NCI-H69 (cell line): Measurements from ENCODE around the gene TSPAN8.
"Not testable (repeated sequence)": the region's sequence is repeated elsewhere in the genome, so short reads cannot be mapped to it uniquely, and the experiment has no call there.

Experiments used
- DNase-seq: peaks from one replicate; lab custom pipeline; 2025; lab: John Stamatoyannopoulos, UW

TSPAN8 gene

DNA sequence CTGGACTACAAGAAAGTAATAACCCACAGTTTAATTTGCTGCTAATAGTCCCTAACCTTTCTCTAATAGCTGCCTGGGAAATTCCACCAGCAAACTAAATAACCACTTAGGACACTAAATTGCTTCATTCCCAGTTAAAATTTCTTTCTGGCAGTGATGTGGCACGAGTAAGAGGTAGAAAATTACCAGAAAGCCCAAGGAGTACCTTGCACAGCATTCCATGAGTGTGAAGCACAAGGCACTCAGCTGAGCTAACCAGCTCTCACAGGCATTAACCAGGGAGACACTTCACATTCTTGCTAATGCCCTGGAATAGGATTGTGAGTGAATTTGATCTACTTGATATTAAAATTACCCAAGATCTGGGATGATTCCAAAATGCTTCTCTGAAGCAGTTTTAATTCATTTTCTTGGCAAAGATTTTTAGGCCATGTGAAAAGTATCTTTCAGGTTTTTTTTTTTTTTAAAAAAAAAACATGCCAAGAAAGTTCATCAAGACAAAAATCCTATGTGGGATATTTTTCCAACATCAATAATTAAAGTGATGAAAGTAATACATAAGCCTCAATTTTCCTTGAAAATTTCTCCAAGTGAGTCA, 29.5 kb downstream of the TSPAN8 start:
- no peak for DNase-seq

DNA sequence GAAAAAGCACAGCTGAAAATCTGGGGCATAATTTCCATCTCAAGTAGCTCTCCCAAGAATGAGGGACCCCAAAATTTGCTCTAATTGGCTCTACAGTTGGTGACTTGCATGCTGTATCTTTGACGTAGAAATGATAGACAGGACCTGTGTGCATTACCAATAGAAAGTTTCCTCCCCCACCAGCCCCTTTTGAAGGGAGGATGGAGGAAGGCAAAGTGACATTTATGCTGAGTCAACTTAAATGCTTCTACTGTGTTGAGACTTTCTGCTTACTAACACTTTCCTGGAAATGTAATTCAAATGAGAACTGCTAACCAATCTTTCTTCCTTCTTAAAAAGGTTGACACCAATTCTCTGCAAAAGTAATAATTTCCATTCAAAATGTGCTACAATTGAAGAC, 31.9 kb downstream of the TSPAN8 start:
- no peak for DNase-seq

- no peak for DNase-seq
Observed at GRCh38 chr12:71125515-71125914, 32.3 kb downstream of the TSPAN8 start.

GRCh38 chr12:71124835-71125460, 32.9 kb downstream of the TSPAN8 start:
- no peak for DNase-seq

- not testable (repeated sequence) for DNase-seq
Observed at GRCh38 chr12:71113148-71113547, 44.7 kb downstream of the TSPAN8 start.

DNA sequence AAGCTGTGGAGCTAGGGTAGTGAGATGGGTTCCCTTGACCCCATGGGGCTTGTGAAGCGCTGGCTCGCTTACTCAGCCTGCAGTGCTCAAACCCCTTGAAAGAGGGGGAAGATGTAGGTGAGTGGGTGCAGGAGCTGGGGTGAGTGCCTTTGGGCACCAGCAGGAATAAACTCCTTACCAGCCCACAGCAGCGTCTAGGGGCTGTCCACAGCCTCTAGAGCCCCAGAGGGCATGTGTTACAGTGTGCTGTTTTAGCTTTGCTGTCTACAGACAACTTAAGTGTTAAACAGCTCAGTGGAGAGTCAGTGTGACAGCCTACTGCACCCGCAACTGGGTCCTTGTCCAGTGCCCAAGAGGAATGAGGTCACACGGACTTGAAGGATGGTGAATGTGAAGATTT, 48.0 kb downstream of the TSPAN8 start:
- DNase-seq: no peak

DNA sequence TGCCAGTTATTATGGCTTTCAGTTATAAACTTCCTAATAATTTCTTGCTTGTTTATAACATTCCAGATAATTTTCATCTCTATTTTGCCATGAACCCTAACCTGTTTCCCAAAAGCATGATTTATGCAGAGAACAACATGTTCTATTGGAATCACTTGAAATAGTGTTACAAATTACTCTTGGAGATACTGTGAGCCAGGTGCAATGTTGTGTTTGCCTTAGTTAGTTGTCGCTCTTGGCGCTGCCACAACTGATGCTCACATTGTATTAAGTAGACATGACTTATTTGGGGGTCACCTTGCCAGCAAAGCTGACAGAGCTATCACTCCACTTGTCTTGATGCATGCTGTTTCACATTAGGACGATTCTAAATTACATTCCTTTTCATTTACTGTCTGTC, 49.4 kb downstream of the TSPAN8 start:
- no peak for DNase-seq

GRCh38 chr12:71107936-71108335, 49.9 kb downstream of the TSPAN8 start:
- DNase-seq: no peak

- no peak for DNase-seq
Observed at GRCh38 chr12:71105956-71106355, 51.8 kb downstream of the TSPAN8 start.

DNA sequence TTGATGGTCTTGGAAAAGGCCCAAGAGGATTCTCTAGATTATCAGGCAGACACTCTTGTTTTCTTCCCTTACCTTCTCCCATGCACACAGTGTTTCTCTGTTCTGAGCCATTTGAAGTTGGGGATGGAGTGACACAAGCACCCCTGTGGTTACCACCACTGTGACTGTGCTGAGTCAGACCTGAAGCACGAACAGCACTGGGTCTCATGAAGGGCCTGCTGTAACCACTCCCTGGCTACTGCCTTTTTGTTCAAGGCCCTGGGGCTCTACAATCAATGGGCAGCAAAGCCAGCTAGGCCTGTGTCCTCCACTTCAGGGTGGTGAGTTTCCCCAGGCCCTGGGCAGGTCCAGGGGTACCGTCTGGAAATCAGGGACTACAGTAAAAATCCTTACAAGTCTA, 65.5 kb downstream of the TSPAN8 start:
- DNase-seq: no peak

GRCh38 chr12:71090971-71091370, 66.8 kb downstream of the TSPAN8 start:
- DNase-seq: no peak

GRCh38 chr12:71085575-71085974, 72.2 kb downstream of the TSPAN8 start:
- no peak for DNase-seq

- DNase-seq: no peak
Observed at GRCh38 chr12:71075743-71076142, 82.1 kb downstream of the TSPAN8 start.
